Measurements from ENCODE around the gene ALG3.
"Not testable (repeated sequence)": the region's sequence is repeated elsewhere in the genome, so short reads cannot be mapped to it uniquely, and the experiment has no call there.

The ALG3 gene

DNA sequence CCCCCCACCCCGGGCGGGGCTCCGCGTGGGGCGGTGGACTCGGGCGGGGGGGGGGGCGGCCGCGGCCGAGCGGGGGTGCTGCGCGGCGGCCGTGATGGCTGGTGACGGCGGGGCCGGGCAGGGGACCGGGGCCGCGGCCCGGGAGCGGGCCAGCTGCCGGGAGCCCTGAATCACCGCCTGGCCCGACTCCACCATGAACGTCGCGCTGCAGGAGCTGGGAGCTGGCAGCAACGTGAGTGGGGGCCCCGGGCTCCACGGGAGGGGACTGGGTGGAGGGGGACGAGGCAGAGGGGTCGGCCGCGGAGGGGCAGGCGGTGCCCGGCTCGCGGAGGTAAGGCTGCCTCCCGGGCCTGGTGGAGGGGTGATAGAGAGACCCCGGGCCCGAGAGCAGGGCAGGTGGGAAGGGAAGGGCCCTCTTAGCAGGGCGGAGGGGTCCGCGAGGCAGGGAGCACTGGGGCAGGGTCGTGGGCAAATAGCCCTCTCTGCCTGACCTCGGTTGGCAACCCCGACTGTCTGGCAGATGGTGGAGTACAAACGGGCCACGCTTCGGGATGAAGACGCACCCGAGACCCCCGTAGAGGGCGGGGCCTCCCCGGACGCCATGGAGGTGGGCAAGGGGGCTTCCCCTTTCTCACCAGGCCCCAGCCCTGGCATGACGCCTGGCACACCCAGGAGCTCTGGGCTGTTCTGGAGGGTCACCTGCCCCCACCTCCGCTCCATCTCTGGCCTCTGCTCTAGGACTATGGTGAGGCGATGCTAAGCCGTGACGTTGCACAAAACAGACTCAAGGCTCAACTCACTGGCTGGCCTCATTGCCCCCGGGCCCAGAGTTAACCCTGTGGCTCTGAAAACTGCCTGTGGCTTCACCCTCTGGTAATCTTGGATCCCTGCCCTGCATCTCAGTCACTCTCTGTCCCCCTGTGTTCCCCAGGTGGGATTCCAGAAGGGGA lies 27.5 kb upstream of the ALG3 start, which contains the start of gene ECE2:
ECE2 (plus strand) TSS at position 62 of the 950 bp plus-strand sequence; CDS start at position 194, 132 bp downstream.
- Mint-ChIP-seq H3K4me1 (peaks cover 7% of the 10 kb centered on the region), H3K27me3 (peaks cover 63% of the 10 kb centered on the region), H3K36me3 (ENCODE audit: insufficient read depth) (no peaks in the 10 kb centered on the region), H3K9me3 (no peaks in the 10 kb centered on the region), H3K4me3 (no peak within 1 kb of the TSS), H3K27ac (ENCODE audit: low read depth) (no peak within 1 kb of the TSS)
- DNase-seq (ENCODE audit: low spot score in 2 of 2): no peak
- ATAC-seq (replicated peaks; ENCODE audit: extremely low read depth, poor library complexity, severe bottlenecking): no peak

DNA sequence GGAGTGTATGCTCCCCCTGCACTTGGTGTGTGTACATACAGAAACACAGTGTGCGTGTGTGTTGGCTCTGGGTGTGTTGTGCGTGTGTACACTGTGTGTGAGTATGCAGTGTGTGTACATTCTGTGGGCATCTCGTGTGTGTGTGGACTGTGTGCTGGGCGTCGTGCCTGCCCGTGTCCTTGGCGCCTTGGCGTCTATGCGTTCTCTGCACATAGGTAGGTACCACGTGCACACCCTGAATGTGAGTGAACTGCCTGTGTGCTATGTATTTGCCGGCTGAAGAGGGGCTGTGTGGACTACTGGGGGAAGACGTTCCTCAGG lies 26.6 kb upstream of the ALG3 start:
- Mint-ChIP-seq H3K27ac (ENCODE audit: low read depth) (no peak overlapping the region), H3K9me3 (no peaks in the 10 kb centered on the region), H3K27me3 (peaks cover 63% of the 10 kb centered on the region), H3K4me1 (peaks cover 7% of the 10 kb centered on the region), H3K4me3 (no peak overlapping the region), H3K36me3 (ENCODE audit: insufficient read depth) (no peaks in the 10 kb centered on the region)
- no peak for ATAC-seq (replicated peaks; ENCODE audit: extremely low read depth, poor library complexity, severe bottlenecking)
- DNase-seq (ENCODE audit: low spot score in 2 of 2): no peak

DNA sequence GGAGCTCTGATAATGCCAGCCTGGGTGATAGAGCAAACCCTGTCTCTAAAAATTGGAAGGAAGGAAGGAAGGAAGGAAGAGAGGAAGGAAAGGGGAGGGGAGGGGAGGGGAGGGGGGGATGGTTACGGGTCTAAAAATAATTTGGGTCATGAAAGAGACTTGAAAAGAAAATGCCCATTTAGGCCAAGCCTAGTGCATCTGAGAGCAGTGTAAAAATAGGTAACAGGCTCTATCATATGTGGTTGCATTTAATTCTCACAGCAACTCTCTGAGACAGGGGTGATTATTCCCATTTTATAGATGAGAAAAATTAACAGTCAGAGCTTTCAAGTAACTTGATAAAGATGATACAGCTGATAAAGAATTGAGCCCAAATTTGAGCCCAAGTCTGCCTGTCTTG lies 23.5 kb upstream of the ALG3 start:
- no peak overlapping the region for H3K27ac Mint-ChIP-seq (ENCODE audit: low read depth)
- DNase-seq (ENCODE audit: low spot score in 2 of 2) (no peak), ATAC-seq (replicated peaks; ENCODE audit: extremely low read depth, poor library complexity, severe bottlenecking) (no peak)
- no peaks in the 10 kb centered on the region for H3K36me3 Mint-ChIP-seq (ENCODE audit: insufficient read depth)
- peaks cover 58% of the 10 kb centered on the region for H3K27me3 Mint-ChIP-seq
- no peak overlapping the region for H3K4me3 Mint-ChIP-seq
- peaks cover 7% of the 10 kb centered on the region for H3K4me1 Mint-ChIP-seq
- no peaks in the 10 kb centered on the region for H3K9me3 Mint-ChIP-seq

DNA sequence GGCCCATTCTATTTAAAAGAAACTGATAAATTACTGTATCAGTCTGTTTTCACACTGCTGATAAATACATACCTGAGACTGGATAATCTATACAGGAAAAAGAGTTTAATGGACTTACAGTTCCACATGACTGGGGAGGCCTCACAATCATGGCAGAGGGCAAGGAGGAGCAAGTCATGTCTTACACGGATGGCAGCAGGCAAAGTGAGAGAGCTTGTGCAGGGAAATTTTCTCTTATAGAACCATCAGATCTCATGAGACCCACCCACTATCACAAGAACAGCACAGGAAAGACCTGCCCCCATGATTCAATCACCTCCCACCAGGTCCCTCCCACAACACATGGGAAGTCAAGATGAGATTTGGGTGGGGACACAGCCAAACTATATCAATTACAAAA lies 18.5 kb upstream of the ALG3 start:
- not testable (repeated sequence) for H3K4me3 Mint-ChIP-seq; H3K9me3 Mint-ChIP-seq; DNase-seq (ENCODE audit: low spot score in 2 of 2); H3K27ac Mint-ChIP-seq (ENCODE audit: low read depth); H3K36me3 Mint-ChIP-seq (ENCODE audit: insufficient read depth); ATAC-seq (replicated peaks; ENCODE audit: extremely low read depth, poor library complexity, severe bottlenecking); H3K4me1 Mint-ChIP-seq
- H3K27me3 Mint-ChIP-seq: peaks cover 30% of the 10 kb centered on the region

DNA sequence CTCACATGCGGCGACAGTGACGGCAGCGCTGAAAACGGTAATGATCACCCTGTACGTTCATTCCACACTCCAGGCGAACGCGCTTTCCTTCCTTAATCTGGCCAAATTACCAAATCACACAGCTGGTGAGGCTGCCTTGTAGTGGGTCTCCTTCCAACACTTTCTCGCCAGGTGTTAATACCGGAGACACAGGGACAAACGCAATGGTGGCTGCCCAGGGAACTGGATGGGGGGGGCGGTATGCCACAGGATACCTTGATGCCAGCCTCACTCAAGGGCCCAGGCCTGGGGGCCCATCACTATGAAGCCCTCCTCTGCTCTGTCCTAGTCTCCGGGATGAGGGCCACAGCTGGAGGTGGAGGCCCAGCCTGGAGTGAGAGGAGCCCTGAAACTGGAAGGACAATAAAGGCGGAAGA lies 14.0 kb upstream of the ALG3 start:
- H3K9me3 Mint-ChIP-seq: no peaks in the 10 kb centered on the region
- H3K27ac Mint-ChIP-seq (ENCODE audit: low read depth): no peak overlapping the region
- H3K27me3 Mint-ChIP-seq: peaks cover 11% of the 10 kb centered on the region
- H3K4me3 Mint-ChIP-seq: peak overlapping the region; percentile 74
- DNase-seq (ENCODE audit: low spot score in 2 of 2) (no peak), ATAC-seq (replicated peaks; ENCODE audit: extremely low read depth, poor library complexity, severe bottlenecking) (no peak)
- H3K36me3 Mint-ChIP-seq (ENCODE audit: insufficient read depth): peaks cover 9% of the 10 kb centered on the region
- peaks cover 25% of the 10 kb centered on the region for H3K4me1 Mint-ChIP-seq

DNA sequence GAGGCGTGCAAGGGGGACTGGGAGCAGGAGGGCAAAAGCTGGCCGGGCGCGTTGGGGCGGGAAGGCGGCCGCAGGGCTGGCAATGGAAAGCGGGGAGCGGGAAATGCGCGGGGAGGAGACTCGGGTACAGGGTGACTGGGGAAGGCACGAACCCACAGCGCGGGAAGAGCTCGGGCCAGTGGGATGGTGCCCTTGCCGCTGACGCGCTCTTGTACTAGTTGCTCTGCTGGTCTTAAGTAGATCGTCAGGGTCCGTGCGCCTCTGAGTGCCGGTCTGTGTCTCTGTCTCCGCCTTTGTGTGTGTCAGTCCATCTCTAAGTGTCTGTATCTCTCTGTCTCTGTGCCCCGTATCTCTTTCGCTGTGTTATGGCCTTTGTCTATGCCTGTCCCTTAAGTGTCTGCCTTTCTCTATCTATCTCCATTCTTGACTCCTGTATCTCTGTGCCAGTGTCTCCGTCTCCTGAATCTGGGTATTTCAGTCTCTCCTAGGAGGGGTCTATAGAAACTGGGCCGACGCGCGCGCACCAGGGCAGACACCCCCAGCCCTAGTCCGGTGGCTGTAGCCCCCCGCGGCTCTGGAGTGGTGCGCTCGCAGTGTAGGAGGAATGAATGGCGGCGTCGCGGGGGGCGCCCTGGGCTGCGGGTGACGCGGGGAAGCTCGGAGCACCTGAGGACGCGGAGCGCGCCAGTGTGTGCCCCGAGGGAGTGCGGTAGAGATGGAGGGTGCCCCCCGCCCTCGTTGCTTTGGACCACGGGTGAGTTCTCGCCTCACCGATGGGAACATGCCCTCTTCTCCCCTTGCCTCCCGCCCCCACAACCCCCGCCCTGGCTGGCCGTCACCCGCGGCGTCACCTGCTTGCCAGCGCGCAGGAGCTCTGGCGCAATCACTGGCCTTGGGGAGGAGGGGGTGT lies 13.3 kb upstream of the ALG3 start:
- no peak overlapping the region for H3K27ac Mint-ChIP-seq (ENCODE audit: low read depth)
- peak overlapping the region; percentile 74 for H3K4me3 Mint-ChIP-seq
- peaks cover 25% of the 10 kb centered on the region for H3K4me1 Mint-ChIP-seq
- no peaks in the 10 kb centered on the region for H3K9me3 Mint-ChIP-seq
- H3K36me3 Mint-ChIP-seq (ENCODE audit: insufficient read depth): peaks cover 9% of the 10 kb centered on the region
- DNase-seq (ENCODE audit: low spot score in 2 of 2): no peak
- H3K27me3 Mint-ChIP-seq: peaks cover 4% of the 10 kb centered on the region
- ATAC-seq (replicated peaks; ENCODE audit: extremely low read depth, poor library complexity, severe bottlenecking): peak; percentile 7

DNA sequence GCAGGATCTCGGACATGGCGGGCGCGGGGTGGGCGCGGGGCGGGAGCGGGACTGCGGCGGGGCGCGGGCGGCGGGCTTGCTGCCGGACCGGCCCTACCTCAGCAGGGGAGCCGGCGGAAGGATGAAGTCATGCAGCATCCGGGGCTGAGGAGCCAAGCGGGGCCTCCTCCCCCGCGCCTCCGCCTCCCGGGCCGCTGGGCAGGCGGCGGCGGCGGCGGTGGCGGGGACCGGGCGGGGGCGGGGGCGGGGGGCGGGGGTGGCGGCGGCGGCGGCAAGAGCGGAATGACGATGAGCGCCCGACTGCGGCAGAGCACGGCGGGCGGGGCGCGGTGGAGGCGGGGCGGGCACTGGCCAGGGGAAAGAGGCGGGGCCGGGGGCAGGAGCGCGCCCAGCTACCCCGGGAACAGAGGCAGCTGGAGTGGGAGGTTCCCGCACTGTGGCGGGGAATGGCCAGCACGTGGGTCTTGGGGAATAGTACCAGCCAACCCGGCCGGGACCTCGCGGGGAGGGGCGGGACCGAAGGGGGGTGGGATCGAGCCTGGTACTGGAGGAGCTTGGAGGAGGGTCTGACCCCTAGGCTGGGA lies 12.6 kb upstream of the ALG3 start, which contains the start of gene CAMK2N2:
CAMK2N2 (minus strand) TSS at position 284 of the 584 bp plus-strand sequence; CDS start at position 16, 268 bp downstream.
- Mint-ChIP-seq H3K36me3 (ENCODE audit: insufficient read depth) (peaks cover 9% of the 10 kb centered on the region), H3K4me3 (peak within 1 kb of the TSS; percentile 74), H3K4me1 (peaks cover 25% of the 10 kb centered on the region), H3K27me3 (no peaks in the 10 kb centered on the region), H3K9me3 (no peaks in the 10 kb centered on the region), H3K27ac (ENCODE audit: low read depth) (peak within 1 kb of the TSS; percentile 78)
- ATAC-seq (replicated peaks; ENCODE audit: extremely low read depth, poor library complexity, severe bottlenecking) (peak; percentile 46), DNase-seq (ENCODE audit: low spot score in 2 of 2) (no peak)

DNA sequence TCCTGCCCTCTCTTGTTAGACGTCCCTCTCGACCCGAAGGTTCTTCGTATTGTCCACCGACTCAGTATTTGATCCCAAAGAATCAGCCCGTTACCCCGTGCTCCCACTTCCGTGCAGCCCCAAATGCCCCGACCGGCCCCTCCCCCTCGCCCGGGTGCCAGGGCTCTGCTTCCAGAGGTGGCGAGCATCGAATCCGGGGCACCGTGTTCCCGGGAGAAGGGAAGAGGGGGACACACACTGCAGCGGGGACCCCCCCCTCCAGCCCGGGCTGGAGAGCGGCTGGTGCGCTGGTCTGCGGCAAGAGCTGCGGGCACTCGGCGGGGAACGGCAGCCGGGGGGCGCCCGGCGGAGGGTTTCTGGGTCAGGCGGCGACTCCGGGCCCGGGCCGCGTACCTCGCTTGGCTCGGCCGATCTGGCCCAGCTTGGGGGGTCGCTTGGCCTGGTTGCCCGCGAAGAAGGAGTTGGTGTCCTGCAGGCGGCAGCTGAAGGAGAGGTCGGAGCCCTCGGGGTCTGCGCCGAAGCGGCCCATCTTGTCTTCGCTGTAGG lies 12.0 kb upstream of the ALG3 start:
- peak overlapping the region; percentile 74 for H3K4me3 Mint-ChIP-seq
- no peak for ATAC-seq (replicated peaks; ENCODE audit: extremely low read depth, poor library complexity, severe bottlenecking)
- peaks cover 25% of the 10 kb centered on the region for H3K4me1 Mint-ChIP-seq
- no peaks in the 10 kb centered on the region for H3K9me3 Mint-ChIP-seq
- no peak for DNase-seq (ENCODE audit: low spot score in 2 of 2)
- H3K36me3 Mint-ChIP-seq (ENCODE audit: insufficient read depth): peaks cover 9% of the 10 kb centered on the region
- H3K27me3 Mint-ChIP-seq: no peaks in the 10 kb centered on the region
- H3K27ac Mint-ChIP-seq (ENCODE audit: low read depth): peak overlapping the region; percentile 78

DNA sequence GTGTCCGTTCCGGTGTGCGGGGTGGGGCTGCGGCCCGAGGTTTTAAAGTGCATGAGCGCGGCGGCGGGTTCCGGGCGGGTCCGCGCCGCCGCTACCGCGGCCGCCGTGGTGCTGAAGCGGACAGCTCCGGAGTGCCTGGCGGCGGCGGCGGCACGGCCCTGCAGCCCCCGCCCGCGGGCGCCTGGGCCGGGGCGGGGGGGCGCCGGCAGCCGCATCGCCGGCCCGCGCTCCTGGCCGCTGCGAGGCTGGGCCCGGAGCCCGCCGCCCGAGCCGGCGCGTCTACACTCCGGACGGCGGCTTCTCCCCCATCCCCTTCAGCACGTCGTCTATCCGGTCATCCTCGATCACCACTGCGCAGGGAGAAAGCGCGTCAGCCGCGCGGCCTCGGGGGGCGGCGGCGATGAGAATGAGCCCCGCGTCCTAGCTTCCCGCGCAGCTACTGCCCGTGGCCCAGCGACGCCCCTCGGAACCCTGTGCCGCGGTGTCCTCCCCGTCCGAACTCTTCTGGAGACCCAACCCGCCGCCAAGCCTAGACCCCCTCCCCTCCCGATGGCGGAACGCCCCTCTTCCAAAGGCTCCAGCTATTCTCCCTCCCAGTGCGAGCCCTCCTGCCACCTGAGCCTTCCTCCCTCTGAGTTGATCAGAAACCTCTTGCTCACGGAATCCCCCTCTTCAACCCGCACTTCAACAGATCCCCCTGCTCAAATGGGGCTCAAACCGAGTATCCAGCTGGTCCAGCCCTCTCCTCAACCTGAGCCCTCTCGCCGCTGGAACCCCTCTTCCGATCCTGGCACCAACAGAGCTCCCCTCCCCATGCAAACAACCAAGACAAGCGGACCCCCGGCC lies 11.3 kb upstream of the ALG3 start:
- Mint-ChIP-seq H3K36me3 (ENCODE audit: insufficient read depth) (peaks cover 9% of the 10 kb centered on the region), H3K4me1 (peaks cover 25% of the 10 kb centered on the region), H3K27me3 (no peaks in the 10 kb centered on the region), H3K27ac (ENCODE audit: low read depth) (peak overlapping the region; percentile 78), H3K4me3 (peak overlapping the region; percentile 74), H3K9me3 (no peaks in the 10 kb centered on the region)
- DNase-seq (ENCODE audit: low spot score in 2 of 2) (no peak), ATAC-seq (replicated peaks; ENCODE audit: extremely low read depth, poor library complexity, severe bottlenecking) (peak; percentile 56)

DNA sequence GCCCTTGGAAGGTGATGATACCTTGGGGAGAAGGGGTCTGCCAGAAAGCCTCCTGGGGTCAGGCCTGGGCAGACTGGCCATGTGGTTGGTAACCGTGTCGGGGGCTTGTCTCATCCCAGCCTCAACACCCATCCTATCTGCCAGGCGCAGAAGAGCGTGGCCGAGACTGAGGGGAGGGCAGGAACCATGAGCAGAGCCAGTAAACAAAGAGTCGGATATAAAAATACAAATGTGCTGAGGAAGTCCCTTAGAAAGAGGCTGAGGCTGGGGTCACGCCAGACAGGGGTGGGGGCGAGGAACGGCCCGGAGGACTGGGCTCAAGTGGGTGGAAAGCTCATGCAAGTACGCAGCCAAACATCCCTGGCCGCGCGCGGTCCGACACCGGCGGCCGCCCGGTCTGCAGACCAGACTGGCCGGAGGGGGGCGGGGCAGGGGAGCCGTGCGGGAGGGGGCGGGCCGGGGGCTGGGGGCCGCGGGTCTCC lies 10.7 kb upstream of the ALG3 start:
- Mint-ChIP-seq H3K27ac (ENCODE audit: low read depth) (peak overlapping the region; percentile 68), H3K36me3 (ENCODE audit: insufficient read depth) (peaks cover 9% of the 10 kb centered on the region), H3K4me3 (peak overlapping the region; percentile 74), H3K4me1 (peaks cover 25% of the 10 kb centered on the region), H3K27me3 (no peaks in the 10 kb centered on the region), H3K9me3 (no peaks in the 10 kb centered on the region)
- DNase-seq (ENCODE audit: low spot score in 2 of 2) (no peak), ATAC-seq (replicated peaks; ENCODE audit: extremely low read depth, poor library complexity, severe bottlenecking) (no peak)

DNA sequence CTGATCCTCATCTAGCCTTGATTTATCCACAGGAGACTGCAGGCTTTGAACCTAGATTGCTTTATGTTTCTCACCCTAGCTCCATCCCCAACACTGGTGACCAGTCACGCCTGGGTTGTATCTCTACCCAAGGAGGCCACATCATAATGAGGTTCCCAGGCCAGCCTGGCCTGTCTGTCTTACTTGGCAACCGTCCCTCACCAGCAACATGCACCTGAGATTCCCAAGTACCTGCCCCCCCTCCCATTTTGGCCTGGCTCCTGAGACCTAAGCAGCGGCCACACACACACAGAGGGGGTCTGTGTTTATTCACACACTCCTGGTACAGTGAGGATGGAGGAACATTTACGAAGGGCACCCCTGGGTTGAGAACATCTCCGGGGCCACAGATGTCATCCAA lies 10.2 kb upstream of the ALG3 start:
- peaks cover 25% of the 10 kb centered on the region for H3K4me1 Mint-ChIP-seq
- peak overlapping the region; percentile 74 for H3K4me3 Mint-ChIP-seq
- H3K36me3 Mint-ChIP-seq (ENCODE audit: insufficient read depth): peaks cover 9% of the 10 kb centered on the region
- no peaks in the 10 kb centered on the region for H3K27me3 Mint-ChIP-seq
- H3K27ac Mint-ChIP-seq (ENCODE audit: low read depth): peak overlapping the region; percentile 68
- DNase-seq (ENCODE audit: low spot score in 2 of 2): no peak
- no peaks in the 10 kb centered on the region for H3K9me3 Mint-ChIP-seq
- no peak for ATAC-seq (replicated peaks; ENCODE audit: extremely low read depth, poor library complexity, severe bottlenecking)
